Loucy (cell line): Measurements from ENCODE around the gene CYFIP1.

Source experiments
- H2AFZ ChIP-seq: fragments of 200-600 bp; sonication (generic); 2 replicates; pipeline ENCODE4 v1.6.0; 2016; ENCODE audit warnings: antibody characterized with exemption, mild to moderate bottlenecking, low read length, moderate library complexity
- H3F3A ChIP-seq: fragments of 200-600 bp; 2 replicates; pipeline ENCODE4 v1.6.0; 2016; ENCODE audit warnings: antibody characterized with exemption, low read depth, mild to moderate bottlenecking
- H3K27me3 ChIP-seq: fragments of 200-600 bp; sonication (generic); 2 replicates; pipeline ENCODE4 v1.6.1; 2014; ENCODE audit warnings: low read length, mild to moderate bottlenecking; ENCODE audit not compliant: insufficient read depth, poor library complexity, severe bottlenecking
- H3K36me3 ChIP-seq: fragments of 200-600 bp; sonication (generic); 2 replicates; pipeline ENCODE4 v1.6.1; 2016; ENCODE audit warnings: low read length; ENCODE audit not compliant: insufficient read depth
- H3K4me1 ChIP-seq: fragments of 200-600 bp; sonication (generic); 2 replicates; pipeline ENCODE4 v1.5.1; 2014; ENCODE audit warnings: low read length, mild to moderate bottlenecking; ENCODE audit not compliant: insufficient read depth, poor library complexity, severe bottlenecking
- H3K4me2 ChIP-seq: fragments of 200-600 bp; sonication (generic); 2 replicates; pipeline ENCODE4 v1.6.0; 2014; ENCODE audit warnings: antibody characterized with exemption, low read length, low read depth, mild to moderate bottlenecking; ENCODE audit not compliant: poor library complexity, severe bottlenecking
- H3K4me3 ChIP-seq: fragments of 200-600 bp; sonication (generic); 2 replicates; pipeline ENCODE4 v1.5.1; 2014; ENCODE audit warnings: low read length, mild to moderate bottlenecking, mixed read lengths; ENCODE audit not compliant: poor library complexity, severe bottlenecking
- H3K79me2 ChIP-seq: fragments of 200-600 bp; sonication (generic); 2 replicates; pipeline ENCODE4 v1.6.1; 2014; ENCODE audit warnings: low read length; ENCODE audit not compliant: insufficient read depth
- H3K9ac ChIP-seq: fragments of 200-600 bp; sonication (generic); 2 replicates; pipeline ENCODE4 v1.6.0; 2014; ENCODE audit warnings: mild to moderate bottlenecking, low read depth, low read length, moderate library complexity; ENCODE audit not compliant: poor library complexity, severe bottlenecking
- H3K9me2 ChIP-seq: fragments of 200-600 bp; sonication (generic); replicated peaks from 2 replicates; pipeline ENCODE4 v1.6.1; 2016; ENCODE audit warnings: low read depth, low read length, mixed read lengths
- H3K9me3 ChIP-seq: fragments of 200-600 bp; sonication (generic); 2 replicates; pipeline ENCODE4 v1.6.1; 2014; ENCODE audit warnings: mild to moderate bottlenecking, antibody characterized with exemption, low read length, low read depth; ENCODE audit not compliant: insufficient read depth
- H4K20me1 ChIP-seq: fragments of 200-600 bp; sonication (generic); 2 replicates; pipeline ENCODE4 v1.6.0; 2014; ENCODE audit warnings: antibody characterized with exemption, low read length, mild to moderate bottlenecking; ENCODE audit not compliant: insufficient read depth, poor library complexity, severe bottlenecking
- CTCF ChIP-seq: fragments of 200-600 bp; sonication (generic); conservative IDR thresholded peaks from 2 replicates; pipeline ENCODE4 v1.5.1; 2014; ENCODE audit warnings: mild to moderate bottlenecking, antibody characterized with exemption, low read length
- EZH2phosphoT487 ChIP-seq: fragments of 200-600 bp; IDR thresholded peaks from 2 replicates; pipeline ENCODE4 v1.6.1; 2018; ENCODE audit warnings: antibody characterized with exemption, mild to moderate bottlenecking, moderate library complexity, borderline replicate concordance

The CYFIP1 gene

GRCh38 chr15:22902981-22903380, 77.2 kb downstream of the CYFIP1 start:
- no peak for TF ChIP-seq EZH2phosphoT487
- no peak for TF ChIP-seq CTCF
- Histone ChIP-seq H3K4me2 (no peak overlapping the region), H3K4me3 (no peak overlapping the region)

GRCh38 chr15:22902578-22902977, 77.6 kb downstream of the CYFIP1 start:
- Histone ChIP-seq H3K9ac (no peak overlapping the region), H3K9me3 (no peaks in the 10 kb centered on the region), H3K36me3 (no peaks in the 10 kb centered on the region), H3K4me2 (no peak overlapping the region), H3K4me3 (no peak overlapping the region), H3K79me2 (no peaks in the 10 kb centered on the region), H3K27me3 (no peaks in the 10 kb centered on the region), H2AFZ (no peak overlapping the region), H3K9me2 (no peaks in the 10 kb centered on the region), H4K20me1 (no peaks in the 10 kb centered on the region), H3K4me1 (no peaks in the 10 kb centered on the region), H3F3A (no peaks in the 10 kb centered on the region)
- TF ChIP-seq EZH2phosphoT487: no peak
- no peak; the same call in 1 of the 2 replicates for TF ChIP-seq CTCF

More at GRCh38 chr15:22902981-22903380, 77.2 kb downstream of the CYFIP1 start:
- Histone ChIP-seq H3F3A (no peaks in the 10 kb centered on the region), H3K36me3 (no peaks in the 10 kb centered on the region), H4K20me1 (no peaks in the 10 kb centered on the region), H3K79me2 (no peaks in the 10 kb centered on the region), H2AFZ (no peak overlapping the region), H3K27me3 (no peaks in the 10 kb centered on the region), H3K9me3 (no peaks in the 10 kb centered on the region), H3K9me2 (no peaks in the 10 kb centered on the region), H3K9ac (no peak overlapping the region), H3K4me1 (no peaks in the 10 kb centered on the region)

- H3K9ac ChIP-seq: no peak overlapping the region
- no peaks in the 10 kb centered on the region for H3F3A ChIP-seq
- H3K9me3 ChIP-seq: no peaks in the 10 kb centered on the region
- no peaks in the 10 kb centered on the region for H3K79me2 ChIP-seq
- no peaks in the 10 kb centered on the region for H3K36me3 ChIP-seq
- H3K9me2 ChIP-seq: no peaks in the 10 kb centered on the region
- H4K20me1 ChIP-seq: no peaks in the 10 kb centered on the region
- H2AFZ ChIP-seq: no peak overlapping the region
- H3K4me2 ChIP-seq: no peak overlapping the region
- H3K4me3 ChIP-seq: no peak overlapping the region
- no peaks in the 10 kb centered on the region for H3K4me1 ChIP-seq
- no peaks in the 10 kb centered on the region for H3K27me3 ChIP-seq
- TF ChIP-seq EZH2phosphoT487: no peak
- no peak for TF ChIP-seq CTCF
Measured at GRCh38 chr15:22902046-22902445, 78.1 kb downstream of the CYFIP1 start.
